Activated naive CD4-positive, alpha-beta T cell treated with anti-CD3 and anti-CD28 coated beads, Interleukin-2, amount 50 U/mL, for 72 hours (primary cell): ENCODE results near the gene PTX4. TPM values are rescaled to one million over a fixed set of nuclear protein-coding genes. Genes with fewer than 3 reads are reported as not detected.
"Not testable (repeated sequence)": the region's sequence is repeated elsewhere in the genome, so short reads cannot be mapped to it uniquely, and the experiment has no call there.

ENCODE experiments used
- ATAC-seq, 2 donors: fragments of 150-1000 bp; cut with Tn5 transposase; 2 replicates each; pipeline ENCODE4 v1.10.0; 2021; ENCODE audit warnings: mild to moderate bottlenecking in 2 of 2, moderate library complexity in 2 of 2
- DNase-seq, 2 donors: peaks; one replicate each; pipeline ENCODE4 v3.0.0; 2021 to 2022; ENCODE audit warnings: low spot score in 2 of 2
- H3K27ac Mint-ChIP-seq, 2 donors: one replicate each; pipeline ENCODE4 v1.8.0; 2022; ENCODE audit warnings: mild to moderate bottlenecking in 2 of 2, mixed read lengths in 2 of 2
- H3K36me3 Mint-ChIP-seq, 2 donors: one replicate each; pipeline ENCODE4 v1.8.0; 2022; ENCODE audit warnings: mixed read lengths in 2 of 2
- H3K9me3 Mint-ChIP-seq, 2 donors: one replicate each; pipeline ENCODE4 v1.8.0; 2022; ENCODE audit warnings: mixed read lengths in 2 of 2
- total RNA-seq, 2 donors: library from RNA; stranded (reverse); gene quantifications; one replicate each; pipeline ENCODE4 v1.2.3, GENCODE V29; 2022

PTX4 gene
- total RNA-seq, 2 donors from 2014 or later = not detected

DNA sequence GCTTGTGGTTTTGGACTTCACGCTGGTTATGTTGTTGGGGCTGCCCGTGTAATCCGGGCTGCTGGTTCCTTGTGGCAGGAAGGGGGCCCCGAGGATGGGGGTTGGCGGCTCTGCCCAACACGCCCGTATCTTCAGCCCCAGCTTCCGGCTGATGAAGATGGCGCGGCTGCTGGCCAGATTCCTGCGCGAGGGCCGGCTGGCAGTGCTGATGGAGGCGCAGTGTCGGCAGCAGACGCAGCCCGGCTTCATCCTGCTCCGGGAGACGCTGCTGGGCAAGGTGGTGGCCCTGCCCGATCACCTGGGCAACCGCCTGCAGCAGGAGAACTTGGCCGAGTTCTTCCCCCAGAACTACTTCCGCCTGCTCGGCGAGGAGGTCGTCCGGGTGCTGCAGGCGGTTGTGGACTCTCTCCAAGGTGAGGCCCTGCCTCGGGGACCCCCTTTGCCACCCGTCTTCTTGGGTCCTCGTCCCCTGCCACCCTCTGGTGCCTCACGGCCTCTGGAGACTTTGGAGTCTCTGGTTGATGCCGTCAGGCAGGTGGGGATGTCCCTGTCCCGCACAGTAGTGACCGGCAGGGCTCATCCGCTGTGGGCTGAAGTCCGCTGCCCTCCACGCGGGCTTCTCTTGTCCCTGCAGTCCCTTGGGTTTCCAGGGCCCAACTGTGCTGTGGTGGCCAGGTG lies 6.6 kb upstream of the PTX4 start:
- DNase-seq (no peak), ATAC-seq (no peak)
- Mint-ChIP-seq H3K36me3 (peaks cover 7 to 13% of the 10 kb centered on the region in 2 donors), H3K9me3 (no peaks in the 10 kb centered on the region), H3K27ac (peak overlapping the region in 1 of 2 donors; percentile 60)

DNA sequence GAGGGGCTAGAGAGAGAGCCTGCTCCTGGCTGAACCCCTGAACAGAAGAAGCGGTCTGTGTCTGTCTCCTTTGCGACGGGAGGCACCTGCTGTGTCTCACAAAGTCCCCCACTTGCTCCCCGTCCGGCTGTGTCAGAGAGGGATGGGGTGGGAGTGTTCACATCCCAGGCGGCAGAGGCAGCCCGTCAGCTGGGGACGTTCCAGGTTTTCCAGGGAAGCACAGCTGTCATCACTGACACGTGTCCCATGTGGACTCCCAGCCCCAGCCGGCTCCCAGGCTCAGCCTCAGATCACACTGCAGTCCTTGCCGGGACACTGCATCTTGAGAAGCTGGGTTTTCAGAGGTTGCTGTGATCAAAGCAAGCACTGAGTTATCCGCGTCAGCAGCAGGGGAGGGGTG lies 6.0 kb upstream of the PTX4 start:
- DNase-seq (no peak), ATAC-seq (no peak)
- no peaks in the 10 kb centered on the region for H3K9me3 Mint-ChIP-seq
- H3K27ac Mint-ChIP-seq = peak overlapping the region in 1 of 2 donors; percentile 94
- H3K36me3 Mint-ChIP-seq = peaks cover 7 to 13% of the 10 kb centered on the region in 2 donors

DNA sequence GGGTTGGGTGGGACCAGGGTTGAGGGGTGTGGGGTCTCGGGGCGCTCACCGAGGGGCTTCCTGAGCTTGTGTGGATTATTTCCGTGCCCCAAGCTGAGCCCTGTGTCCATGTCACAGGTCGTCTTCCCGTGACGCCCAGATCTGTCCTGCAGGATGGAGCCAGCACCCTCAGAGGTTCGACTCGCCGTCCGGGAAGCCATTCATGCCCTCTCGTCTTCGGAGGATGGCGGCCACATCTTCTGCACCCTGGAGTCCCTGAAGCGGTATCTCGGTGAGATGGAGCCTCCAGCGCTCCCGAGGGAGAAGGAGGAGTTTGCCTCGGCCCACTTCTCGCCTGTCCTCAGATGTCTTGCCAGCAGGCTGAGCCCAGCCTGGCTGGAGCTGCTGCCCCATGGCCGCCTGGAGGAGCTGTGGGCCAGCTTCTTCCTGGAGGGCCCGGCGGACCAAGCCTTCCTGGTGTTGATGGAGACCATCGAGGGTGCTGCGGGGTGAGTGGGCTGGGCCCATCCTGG lies 5.4 kb upstream of the PTX4 start:
- ATAC-seq = no peak

DNA sequence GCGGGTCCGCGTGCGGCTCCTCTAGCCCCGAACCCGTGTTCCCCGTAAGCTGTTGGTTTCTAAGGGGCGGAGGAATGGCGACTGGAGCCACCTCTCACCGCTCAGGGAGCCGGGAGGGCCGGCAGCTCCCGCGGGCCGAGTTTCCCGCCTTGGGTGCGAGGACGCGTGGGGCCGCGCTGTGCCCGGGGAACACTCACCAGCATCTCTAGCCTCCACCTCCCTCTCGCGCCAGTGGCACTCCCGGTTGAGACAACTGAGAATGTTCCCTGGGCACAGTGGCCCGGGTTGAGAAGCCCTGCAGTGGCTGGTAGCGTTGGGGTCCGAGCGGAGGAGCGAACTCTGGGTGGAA lies 5.0 kb upstream of the PTX4 start:
- peak; percentile 14 to 15 for ATAC-seq
- no peak for DNase-seq
- Mint-ChIP-seq H3K27ac (peak overlapping the region; percentile 94 to 95), H3K36me3 (peaks cover 7 to 13% of the 10 kb centered on the region in 2 donors), H3K9me3 (no peaks in the 10 kb centered on the region)

More for the DNA sequence above, 5.4 kb upstream of the PTX4 start:
- Mint-ChIP-seq H3K27ac (peak overlapping the region; percentile 94 to 95), H3K36me3 (peaks cover 7 to 13% of the 10 kb centered on the region in 2 donors), H3K9me3 (no peaks in the 10 kb centered on the region)
- no peak for DNase-seq

DNA sequence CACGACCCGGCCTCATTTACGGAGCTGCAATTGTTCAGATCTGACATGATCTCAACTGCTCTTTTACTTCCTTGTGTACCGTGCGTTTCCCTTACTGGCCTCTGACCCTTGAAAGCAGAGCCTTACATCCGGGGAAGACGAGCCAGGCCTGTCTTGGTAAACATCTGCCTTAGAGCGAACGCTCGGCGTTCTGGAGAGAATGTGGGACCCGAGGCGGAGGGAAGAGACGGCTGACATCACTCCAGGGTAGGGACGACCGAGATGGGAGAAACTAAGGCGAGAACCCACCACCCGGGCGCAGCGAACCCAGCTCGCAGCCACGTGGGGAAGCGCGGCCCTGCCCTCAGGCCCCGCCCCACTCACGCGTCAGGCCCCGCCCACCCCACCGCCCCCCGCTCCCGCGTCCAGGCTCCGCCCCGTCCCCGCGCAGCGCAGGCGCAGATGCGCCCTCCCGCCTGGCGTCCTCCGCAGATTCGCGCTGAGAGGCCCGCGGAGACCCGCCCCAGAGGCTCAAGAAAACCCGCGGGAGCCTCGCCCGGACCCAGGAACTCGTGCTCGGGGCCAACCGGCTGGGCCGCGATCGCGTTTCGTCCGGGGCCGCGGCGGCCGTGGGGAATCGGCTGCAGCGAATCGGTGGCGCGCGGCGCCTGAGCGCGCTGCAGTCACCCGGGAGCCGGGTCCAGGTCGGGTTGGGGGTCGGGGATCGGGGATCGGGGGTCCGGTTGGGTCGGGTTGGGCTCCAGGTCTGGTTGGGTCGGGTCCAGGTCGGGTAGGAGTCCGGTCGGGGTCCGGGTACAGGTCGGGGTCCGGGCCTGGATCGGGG lies 4.4 kb upstream of the PTX4 start, which contains the start of gene TELO2:
TSS of gene TELO2 (plus strand) at position 438 of the 823 bp plus-strand sequence. CDS start 922 bp downstream, outside the sequence.
- ATAC-seq (peak; percentile 85 to 88), DNase-seq (peak; percentile 89 to 91)
- Mint-ChIP-seq H3K36me3 (peaks cover 7% of the 10 kb centered on the region in 2 donors), H3K9me3 (no peaks in the 10 kb centered on the region), H3K27ac (peak within 1 kb of the TSS; percentile 94 to 99)

DNA sequence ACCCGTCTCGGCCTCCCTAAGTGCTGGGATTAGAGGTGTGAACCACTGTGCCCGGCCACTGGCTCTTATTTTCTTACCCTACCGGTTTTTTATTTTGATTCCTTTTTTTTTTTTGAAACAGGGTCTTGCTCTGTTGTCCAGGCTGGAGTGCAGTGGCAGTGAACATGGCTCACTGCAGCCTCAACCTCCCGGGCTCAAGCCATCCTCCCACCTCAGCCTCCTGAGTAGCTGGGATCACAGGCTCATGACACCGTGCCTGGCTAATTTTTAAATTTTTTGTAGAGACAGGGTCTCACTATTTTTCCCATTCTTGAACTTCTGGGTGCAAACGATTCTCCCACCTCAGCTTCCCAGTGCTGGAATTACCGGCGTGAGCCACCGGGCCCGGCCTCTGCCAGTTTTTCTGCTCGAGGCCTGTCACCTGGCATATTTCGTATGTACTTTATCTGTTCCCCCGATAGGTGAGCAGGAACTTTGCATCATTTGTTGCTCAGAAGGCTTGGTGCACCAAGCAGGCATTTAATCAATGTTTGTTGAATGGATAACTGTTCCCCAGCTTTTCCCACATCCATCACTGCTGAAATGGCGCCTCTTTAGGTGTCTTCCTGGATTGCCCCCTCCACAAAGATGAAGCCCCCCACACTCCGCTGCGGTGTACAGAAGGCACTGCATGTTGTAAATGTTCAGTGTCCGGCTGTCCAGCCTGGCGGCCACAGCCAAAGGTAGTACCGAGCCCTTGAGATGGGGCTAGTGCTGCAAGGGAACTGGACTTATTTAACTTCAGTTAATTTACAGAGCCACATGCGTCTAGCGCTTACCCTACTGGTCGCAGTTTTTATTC lies 3.6 kb upstream of the PTX4 start:
- no peak for ATAC-seq
- no peak for DNase-seq
- Mint-ChIP-seq H3K9me3 (no peaks in the 10 kb centered on the region), H3K36me3 (peaks cover 6 to 7% of the 10 kb centered on the region in 2 donors), H3K27ac (peak overlapping the region; percentile 94 to 99)

DNA sequence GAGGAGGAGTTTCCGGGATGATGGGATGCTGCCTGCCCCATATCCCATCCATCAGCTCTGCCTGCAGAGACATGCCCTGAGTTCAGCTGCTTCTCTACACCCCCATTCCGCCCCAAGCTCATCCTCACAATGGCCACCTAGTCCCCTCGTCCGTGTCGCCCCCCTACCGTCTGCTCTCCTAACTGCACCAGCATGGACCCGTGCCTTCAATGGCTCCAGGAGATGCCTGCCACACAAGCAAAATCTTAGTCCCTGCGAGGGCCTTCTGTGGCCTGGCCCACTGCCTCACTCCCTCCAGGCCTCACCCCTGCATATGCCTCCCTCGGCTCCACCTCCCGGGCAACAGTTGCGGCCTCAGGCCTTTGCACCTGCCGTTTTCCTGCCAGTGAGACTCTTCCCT lies 2.6 kb upstream of the PTX4 start:
- no peaks in the 10 kb centered on the region for H3K9me3 Mint-ChIP-seq
- H3K27ac Mint-ChIP-seq = peak overlapping the region in 1 of 2 donors; percentile 22
- DNase-seq (no peak), ATAC-seq (no peak)
- H3K36me3 Mint-ChIP-seq = peaks cover 6 to 7% of the 10 kb centered on the region in 2 donors

DNA sequence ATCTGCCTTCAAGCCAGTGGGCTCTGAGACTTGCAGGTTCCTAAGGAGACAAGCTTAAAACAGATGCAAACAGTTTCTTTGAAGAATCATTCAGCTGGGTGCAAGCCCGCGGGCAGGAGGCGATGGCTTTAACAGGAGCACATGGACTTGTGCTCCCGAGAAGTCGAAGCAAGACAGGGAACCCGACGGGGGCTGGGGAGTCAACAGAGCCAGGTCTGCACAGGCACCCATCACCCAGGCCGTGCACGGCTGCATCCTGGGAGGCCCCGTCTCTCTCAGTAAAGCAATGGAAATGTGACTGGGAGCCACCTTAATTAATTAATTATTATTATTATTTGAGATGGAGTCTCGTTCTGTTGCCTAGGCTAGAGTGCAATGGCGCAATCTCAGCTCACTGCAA lies 333 bp upstream of the PTX4 start:
- Mint-ChIP-seq H3K27ac (no peak overlapping the region), H3K9me3 (no peaks in the 10 kb centered on the region), H3K36me3 (peaks cover 4 to 7% of the 10 kb centered on the region in 2 donors)
- DNase-seq (no peak), ATAC-seq (no peak)

DNA sequence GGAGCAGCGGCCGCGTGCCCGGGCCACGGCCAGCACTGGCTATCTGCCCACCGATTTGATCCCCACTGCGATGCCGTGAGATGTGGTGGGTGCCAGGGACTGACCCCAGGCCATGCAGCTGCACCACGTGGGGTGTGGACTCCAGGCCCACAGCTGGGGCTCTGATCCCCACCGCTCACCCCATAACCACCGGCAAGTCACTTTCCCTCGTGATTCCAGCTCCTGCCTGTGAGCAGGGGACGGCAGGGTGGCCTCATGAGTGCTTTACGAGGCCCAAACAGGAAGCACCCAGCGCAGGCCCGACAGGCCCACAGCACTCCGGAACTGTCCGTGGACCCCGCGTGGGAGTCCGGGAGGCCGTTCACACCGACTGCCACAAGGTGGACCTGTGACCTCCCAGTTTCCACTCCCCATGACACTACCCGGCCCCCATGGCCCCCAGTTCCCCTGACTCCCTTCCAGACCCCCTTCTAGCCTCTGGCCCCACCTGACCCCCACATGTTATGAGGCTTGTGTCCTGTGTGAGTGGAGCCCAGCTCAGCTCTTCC lies 616 bp downstream of the PTX4 start:
- peaks cover 0 to 6% of the 10 kb centered on the region in 2 donors for H3K36me3 Mint-ChIP-seq
- no peak overlapping the region for H3K27ac Mint-ChIP-seq
- DNase-seq (no peak), ATAC-seq (no peak)
- no peaks in the 10 kb centered on the region for H3K9me3 Mint-ChIP-seq

DNA sequence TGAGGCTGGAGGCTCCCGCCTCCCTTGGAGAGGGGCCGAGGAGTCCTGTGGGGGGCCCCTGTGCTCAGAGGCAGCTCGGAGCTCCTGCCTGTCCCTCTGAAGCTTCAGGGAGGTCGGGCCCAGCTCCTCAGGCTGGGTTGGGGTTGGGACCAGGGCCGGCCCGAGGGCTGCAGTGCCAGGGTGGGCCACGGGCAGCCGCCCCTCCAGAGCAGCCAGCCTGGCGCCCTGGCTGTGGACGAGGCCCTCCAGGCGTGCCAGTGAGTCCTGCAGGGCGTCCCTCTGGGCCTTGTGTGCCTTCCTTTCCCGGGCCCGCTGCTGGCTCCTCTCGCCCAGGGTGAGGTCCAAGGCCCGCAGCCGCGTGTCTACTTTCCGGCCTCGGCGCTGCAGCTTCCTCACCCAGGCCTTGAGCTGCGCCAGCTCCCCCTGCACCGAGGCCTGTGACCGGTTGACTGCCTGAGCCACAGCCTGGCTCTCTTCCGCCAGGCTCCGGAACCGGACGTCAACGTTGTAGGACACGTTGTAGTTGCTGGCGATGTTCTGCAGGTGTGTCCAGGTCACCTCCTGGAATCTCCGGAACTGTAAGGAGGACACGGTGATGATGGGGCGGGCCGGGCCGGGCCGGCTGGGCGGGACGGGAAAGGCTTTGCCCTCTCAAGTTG lies 1.2 kb downstream of the PTX4 start:
- Mint-ChIP-seq H3K9me3 (no peaks in the 10 kb centered on the region), H3K27ac (no peak overlapping the region), H3K36me3 (peaks cover 0 to under 1% of the 10 kb centered on the region in 2 donors)
- DNase-seq (no peak), ATAC-seq (no peak)

DNA sequence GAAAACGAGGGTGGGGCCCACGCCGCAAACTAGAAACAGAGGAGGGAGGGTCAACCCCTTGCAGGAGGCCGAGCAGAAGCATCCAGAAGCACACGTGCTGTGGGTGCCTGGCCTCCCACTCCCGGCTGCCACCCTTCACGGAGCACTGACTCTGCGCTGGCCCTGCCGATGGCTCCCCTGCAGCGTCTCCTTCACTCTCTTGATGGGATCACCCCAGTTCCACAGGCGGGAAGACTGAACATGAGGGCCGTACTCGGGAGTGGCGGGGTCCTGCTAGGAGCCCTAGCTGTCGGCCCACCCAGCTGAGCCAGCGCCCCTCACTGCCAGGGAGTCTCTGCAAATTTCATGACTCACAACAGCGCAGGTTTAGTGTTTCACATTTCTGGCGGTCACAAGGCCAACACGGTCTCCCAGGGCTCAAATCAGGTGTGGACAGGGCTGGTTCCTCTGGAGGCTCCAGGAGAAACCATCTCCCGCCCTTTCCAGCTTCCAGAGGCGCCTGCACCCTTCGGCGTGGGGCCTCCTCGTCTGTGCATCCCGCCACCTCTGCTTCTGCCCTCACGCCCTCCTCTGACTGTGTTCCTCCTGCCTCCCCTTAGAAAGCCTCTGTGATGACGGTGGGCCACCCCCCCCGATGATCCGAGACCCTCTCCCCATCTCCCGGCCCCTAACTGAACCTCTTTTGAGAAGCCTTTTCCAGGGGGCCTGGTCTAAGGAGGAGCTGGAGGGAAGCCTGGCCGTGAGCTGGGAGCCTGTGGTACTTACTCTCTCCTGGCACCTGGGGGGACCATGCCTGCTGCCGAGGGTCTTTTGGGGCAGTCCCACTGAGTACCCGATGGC lies 2.0 kb downstream of the PTX4 start:
- Mint-ChIP-seq H3K36me3 (no peaks in the 10 kb centered on the region), H3K9me3 (no peaks in the 10 kb centered on the region), H3K27ac (no peak overlapping the region)
- DNase-seq (no peak), ATAC-seq (no peak)

DNA sequence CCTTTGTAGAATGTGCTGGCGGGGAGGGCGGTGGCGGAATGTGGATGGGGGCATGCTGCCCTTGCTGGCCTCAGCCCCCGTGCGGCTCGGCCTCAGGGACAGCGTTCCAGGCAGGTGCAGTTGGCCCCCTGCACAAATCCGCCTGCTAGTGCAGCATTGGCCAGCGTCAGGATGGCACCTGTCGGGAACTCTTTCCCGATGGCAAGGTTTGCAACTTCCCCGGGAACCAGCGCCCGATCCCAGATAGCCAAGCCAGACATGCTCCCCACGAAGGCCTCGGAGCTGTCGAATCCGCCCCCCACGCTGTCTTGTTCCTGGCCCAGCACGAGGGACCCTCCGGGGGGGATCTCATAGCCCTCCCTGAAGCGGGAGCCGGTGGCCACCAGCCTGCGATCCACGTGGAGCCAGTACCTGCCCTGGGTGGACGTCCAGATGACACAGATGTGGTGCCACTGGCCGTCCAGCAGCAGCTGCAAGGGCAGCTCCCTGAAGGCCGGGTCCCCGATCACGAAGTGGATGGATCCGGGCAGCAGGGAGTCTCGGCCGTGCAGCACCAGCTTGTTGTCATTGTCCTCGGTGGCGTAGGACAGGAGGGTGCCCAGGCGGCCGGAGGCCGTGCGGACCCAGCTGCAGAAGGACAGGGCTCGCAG lies 2.8 kb downstream of the PTX4 start:
- H3K9me3 Mint-ChIP-seq = no peaks in the 10 kb centered on the region

DNA sequence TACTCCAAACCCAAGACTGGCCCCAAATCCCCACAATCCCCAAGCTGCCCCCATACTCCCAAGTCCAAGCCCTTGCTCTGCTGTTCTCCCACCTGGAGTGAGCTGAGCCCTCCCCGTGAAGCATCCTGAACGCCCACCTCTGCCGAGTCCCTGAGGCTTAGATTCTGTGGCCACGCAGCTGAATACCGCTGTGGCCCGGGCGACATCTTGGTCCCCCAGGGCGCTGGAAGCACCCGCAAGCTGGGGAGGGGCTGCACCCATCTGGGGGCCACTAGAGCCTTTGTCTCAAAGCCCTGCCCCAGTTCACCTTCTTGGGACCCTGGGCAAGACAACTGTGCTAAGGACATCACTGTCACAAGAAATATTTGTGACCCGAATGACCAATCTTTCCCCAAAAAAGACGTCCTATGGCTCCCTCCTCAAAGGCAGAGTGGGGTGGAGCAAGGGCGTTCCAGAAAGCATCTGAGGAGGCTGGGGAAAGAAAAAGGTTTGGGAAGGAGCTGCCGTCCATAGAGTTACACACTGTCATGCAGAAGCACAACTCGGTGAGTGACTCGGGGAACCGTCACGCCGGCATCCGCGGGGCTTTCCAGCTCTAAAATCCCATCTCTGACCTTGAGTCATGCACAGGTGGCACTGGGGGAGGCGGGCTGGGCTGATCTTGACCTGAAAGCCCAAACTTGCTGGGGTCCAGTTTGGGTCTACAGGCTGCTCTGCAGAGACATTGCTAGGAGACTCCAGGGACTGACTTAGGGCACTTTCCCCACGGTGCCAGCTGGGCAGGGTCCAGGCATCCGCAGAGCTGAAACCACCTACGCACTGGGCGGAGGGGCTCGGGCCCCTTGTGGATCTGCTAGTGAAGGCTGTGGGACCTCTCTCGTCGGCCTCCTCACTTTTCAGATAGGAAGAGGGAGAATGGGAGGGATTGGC lies 6.6 kb downstream of the PTX4 start:
- H3K36me3 Mint-ChIP-seq = no peaks in the 10 kb centered on the region
- DNase-seq (no peak), ATAC-seq (no peak)
- H3K27ac Mint-ChIP-seq = no peak overlapping the region
- no peaks in the 10 kb centered on the region for H3K9me3 Mint-ChIP-seq

More for the DNA sequence above, 2.8 kb downstream of the PTX4 start:
- no peak for ATAC-seq
- Mint-ChIP-seq H3K27ac (no peak overlapping the region), H3K36me3 (no peaks in the 10 kb centered on the region)
- DNase-seq = no peak

DNA sequence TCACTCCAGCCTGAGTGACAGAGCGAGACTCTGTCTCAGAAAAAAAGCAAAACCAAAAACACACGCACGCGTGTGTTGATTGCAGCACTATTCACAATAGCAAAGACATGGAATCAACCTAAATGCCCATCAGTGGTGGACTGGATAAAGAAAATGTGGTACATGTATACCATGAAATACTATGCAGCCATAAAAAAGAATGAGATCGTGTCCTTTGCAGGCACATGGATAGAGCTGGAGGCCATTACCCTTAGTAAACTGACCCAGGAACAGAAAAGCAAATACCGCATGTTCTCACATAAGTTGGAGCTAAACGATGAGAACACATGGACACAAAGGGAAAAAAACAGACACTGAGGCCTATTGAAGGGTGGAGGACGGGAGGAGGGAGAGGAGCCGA lies 9.8 kb downstream of the PTX4 start:
- H3K27ac Mint-ChIP-seq, DNase-seq, H3K36me3 Mint-ChIP-seq, H3K9me3 Mint-ChIP-seq, ATAC-seq: not testable (repeated sequence)
